DOHH2 (cell line): ENCODE results near the gene DGAT2.

ENCODE experiments used
- H3F3A ChIP-seq: fragments of 200-600 bp; sonication (generic), shearing (Covaris generic); 2 replicates; pipeline ENCODE4 v1.6.0; 2016; ENCODE audit warnings: antibody characterized with exemption, mild to moderate bottlenecking; ENCODE audit not compliant: control insufficient read depth, insufficient read depth
- H3K27ac ChIP-seq: fragments of 200-600 bp; sonication (generic); 2 replicates; pipeline ENCODE4 v1.5.1; 2014; ENCODE audit warnings: low read depth, mild to moderate bottlenecking, low read length, moderate library complexity
- H3K27me3 ChIP-seq: fragments of 200-600 bp; sonication (generic); 2 replicates; pipeline ENCODE4 v1.6.1; 2014; ENCODE audit warnings: mild to moderate bottlenecking, low read length, mixed read lengths; ENCODE audit not compliant: control insufficient read depth
- H3K36me3 ChIP-seq: fragments of 200-600 bp; sonication (generic); 2 replicates; pipeline ENCODE4 v1.6.1; 2014; ENCODE audit warnings: mild to moderate bottlenecking, low read length, moderate library complexity, mixed read lengths; ENCODE audit not compliant: control insufficient read depth
- H3K4me1 ChIP-seq: fragments of 200-600 bp; sonication (generic); 2 replicates; pipeline ENCODE4 v1.6.1; 2014; ENCODE audit warnings: mild to moderate bottlenecking, low read length, mixed read lengths; ENCODE audit not compliant: control insufficient read depth
- H3K4me2 ChIP-seq: fragments of 200-600 bp; sonication (generic); 2 replicates; pipeline ENCODE4 v1.6.0; 2014; ENCODE audit warnings: mild to moderate bottlenecking, low read length, moderate library complexity
- H3K4me3 ChIP-seq: fragments of 200-600 bp; sonication (generic); 2 replicates; pipeline ENCODE4 v1.5.1; 2014; ENCODE audit warnings: mild to moderate bottlenecking, low read length, mixed read lengths
- H3K79me2 ChIP-seq: fragments of 200-600 bp; sonication (generic); 2 replicates; pipeline ENCODE4 v1.6.1; 2014; ENCODE audit warnings: mild to moderate bottlenecking, low read length, mixed read lengths; ENCODE audit not compliant: control insufficient read depth
- H3K9me2 ChIP-seq: fragments of 200-600 bp; sonication (generic); replicated peaks from 2 replicates; pipeline ENCODE4 v1.6.1; 2014; ENCODE audit warnings: mild to moderate bottlenecking, low read length, mixed read lengths; ENCODE audit not compliant: control insufficient read depth
- H3K9me3 ChIP-seq: fragments of 200-600 bp; sonication (generic); 2 replicates; pipeline ENCODE4 v1.6.1; 2014; ENCODE audit warnings: antibody characterized with exemption, low read length, mixed read lengths; ENCODE audit not compliant: control insufficient read depth, insufficient read depth
- H4K20me1 ChIP-seq: fragments of 200-600 bp; sonication (generic); 2 replicates; pipeline ENCODE4 v1.6.0; 2014; ENCODE audit warnings: low read depth, mild to moderate bottlenecking, antibody characterized with exemption, low read length, moderate library complexity; ENCODE audit not compliant: control insufficient read depth, insufficient read depth
- EZH2phosphoT487 ChIP-seq: fragments of 200-600 bp; sonication (generic); IDR thresholded peaks from 2 replicates; pipeline ENCODE4 v1.6.1; 2017; ENCODE audit warnings: borderline replicate concordance, mild to moderate bottlenecking, antibody characterized with exemption, low read length, moderate library complexity, mixed read lengths
- TF ChIP-seq, protein P1 (sequence below): fragments of 200-600 bp; sonication (generic); IDR thresholded peaks from one replicate; pipeline ENCODE4 v1.5.1; 2014; ENCODE audit warnings: antibody characterized with exemption, mild to moderate bottlenecking, low read depth, low read length; ENCODE audit not compliant: poor library complexity, severe bottlenecking

DGAT2 gene

DNA sequence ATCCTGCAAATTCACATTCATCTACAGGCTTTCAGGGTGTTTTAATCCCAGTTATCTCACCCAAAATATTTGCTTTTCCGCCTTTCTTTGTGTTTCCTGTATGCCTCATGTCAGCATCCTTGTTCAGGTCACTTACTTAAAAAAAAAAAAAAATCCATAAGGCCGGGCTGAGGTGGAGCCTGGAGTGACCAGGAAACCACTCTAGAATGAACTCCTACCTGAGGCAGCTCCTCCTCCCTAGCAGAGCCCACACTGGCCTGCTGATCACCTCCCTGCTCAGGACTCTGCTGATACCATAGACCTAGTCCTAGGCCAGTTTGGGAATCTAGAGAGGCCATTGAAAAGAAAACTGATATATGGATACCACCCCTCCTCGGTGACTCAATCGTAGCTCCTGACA lies 8.7 kb upstream of the DGAT2 start:
- H3F3A ChIP-seq = no peaks in the 10 kb centered on the region

GRCh38 chr11:75760243-75760642 lies 8.3 kb upstream of the DGAT2 start:
- no peaks in the 10 kb centered on the region for H3K9me2 ChIP-seq
- no peaks in the 10 kb centered on the region for H3K4me1 ChIP-seq
- no peaks in the 10 kb centered on the region for H3F3A ChIP-seq
- no peaks in the 10 kb centered on the region for H3K9me3 ChIP-seq
- no peaks in the 10 kb centered on the region for H3K36me3 ChIP-seq
- H3K79me2 ChIP-seq = no peaks in the 10 kb centered on the region
- H3K27me3 ChIP-seq = 0 out of 2 replicates have a peak, but pooled peaks cover 3% of the 10 kb centered on the region
- no peaks in the 10 kb centered on the region for H4K20me1 ChIP-seq
- H3K4me2 ChIP-seq = no peak overlapping the region
- TF ChIP-seq, protein P1, sequence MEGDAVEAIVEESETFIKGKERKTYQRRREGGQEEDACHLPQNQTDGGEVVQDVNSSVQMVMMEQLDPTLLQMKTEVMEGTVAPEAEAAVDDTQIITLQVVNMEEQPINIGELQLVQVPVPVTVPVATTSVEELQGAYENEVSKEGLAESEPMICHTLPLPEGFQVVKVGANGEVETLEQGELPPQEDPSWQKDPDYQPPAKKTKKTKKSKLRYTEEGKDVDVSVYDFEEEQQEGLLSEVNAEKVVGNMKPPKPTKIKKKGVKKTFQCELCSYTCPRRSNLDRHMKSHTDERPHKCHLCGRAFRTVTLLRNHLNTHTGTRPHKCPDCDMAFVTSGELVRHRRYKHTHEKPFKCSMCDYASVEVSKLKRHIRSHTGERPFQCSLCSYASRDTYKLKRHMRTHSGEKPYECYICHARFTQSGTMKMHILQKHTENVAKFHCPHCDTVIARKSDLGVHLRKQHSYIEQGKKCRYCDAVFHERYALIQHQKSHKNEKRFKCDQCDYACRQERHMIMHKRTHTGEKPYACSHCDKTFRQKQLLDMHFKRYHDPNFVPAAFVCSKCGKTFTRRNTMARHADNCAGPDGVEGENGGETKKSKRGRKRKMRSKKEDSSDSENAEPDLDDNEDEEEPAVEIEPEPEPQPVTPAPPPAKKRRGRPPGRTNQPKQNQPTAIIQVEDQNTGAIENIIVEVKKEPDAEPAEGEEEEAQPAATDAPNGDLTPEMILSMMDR = no peak
- no peak for TF ChIP-seq EZH2phosphoT487
- H3K27ac ChIP-seq = no peak overlapping the region
- H3K4me3 ChIP-seq = no peak overlapping the region

More for the DNA sequence above, 8.7 kb upstream of the DGAT2 start:
- TF ChIP-seq EZH2phosphoT487 = no peak
- TF ChIP-seq, protein P1 = no peak
- Histone ChIP-seq H4K20me1 (no peaks in the 10 kb centered on the region), H3K27me3 (0 out of 2 replicates have a peak, but pooled peaks cover 3% of the 10 kb centered on the region), H3K4me1 (no peaks in the 10 kb centered on the region), H3K79me2 (no peaks in the 10 kb centered on the region), H3K4me3 (no peak overlapping the region), H3K4me2 (no peak overlapping the region), H3K27ac (no peak overlapping the region), H3K9me2 (no peaks in the 10 kb centered on the region), H3K9me3 (no peaks in the 10 kb centered on the region), H3K36me3 (no peaks in the 10 kb centered on the region)

GRCh38 chr11:75760710-75761493 lies 7.7 kb upstream of the DGAT2 start:
- H3K4me1 ChIP-seq = no peaks in the 10 kb centered on the region
- H3K27ac ChIP-seq = no peak overlapping the region
- no peaks in the 10 kb centered on the region for H4K20me1 ChIP-seq
- no peaks in the 10 kb centered on the region for H3K79me2 ChIP-seq
- H3F3A ChIP-seq = no peaks in the 10 kb centered on the region
- H3K9me2 ChIP-seq = no peaks in the 10 kb centered on the region
- H3K4me2 ChIP-seq = no peak overlapping the region
- TF ChIP-seq, protein P1 = no peak
- TF ChIP-seq EZH2phosphoT487 = no peak
- 0 out of 2 replicates have a peak, but pooled peaks cover 3% of the 10 kb centered on the region for H3K27me3 ChIP-seq
- no peak overlapping the region for H3K4me3 ChIP-seq
- no peaks in the 10 kb centered on the region for H3K36me3 ChIP-seq
- no peaks in the 10 kb centered on the region for H3K9me3 ChIP-seq
